Nephron (organoid): ENCODE measurements around the gene SORT1.
A peak's percentile ranks its signal among the peaks of the same experiment; 100 is the strongest.

Source experiments
- H3K27ac Mint-ChIP-seq, 3 experiments: 2 replicates each; pipeline ENCODE4 v1.8.0; 2020; ENCODE audit warnings: mixed read lengths in 3 of 3, mild to moderate bottlenecking in 2 of 3, moderate library complexity in 1 of 3
- H3K27me3 Mint-ChIP-seq: 2 replicates; pipeline ENCODE4 v1.8.0; 2021; ENCODE audit warnings: low read depth, mild to moderate bottlenecking, moderate library complexity, mixed read lengths
- H3K36me3 Mint-ChIP-seq: 2 replicates; pipeline ENCODE4 v1.8.0; 2020; ENCODE audit warnings: low read depth, mixed read lengths
- H3K4me1 Mint-ChIP-seq: 2 replicates; pipeline ENCODE4 v1.8.0; 2020; ENCODE audit warnings: mixed read lengths
- H3K4me3 Mint-ChIP-seq, 3 experiments: 2 replicates each; pipeline ENCODE4 v1.8.0; 2020; ENCODE audit warnings: mild to moderate bottlenecking in 3 of 3, mixed read lengths in 3 of 3, moderate library complexity in 2 of 3
- H3K9me3 Mint-ChIP-seq: 2 replicates; pipeline ENCODE4 v1.8.0; 2020; ENCODE audit warnings: mixed read lengths
- CTCF ChIP-seq, 3 experiments: fragments of 200-600 bp; sonication (generic); IDR thresholded peaks; one replicate each; pipeline ENCODE4 v1.5.0; 2021; ENCODE audit warnings: antibody characterized with exemption in 3 of 3; ENCODE audit not compliant: unreplicated experiment in 3 of 3

The SORT1 gene

GRCh38 chr1:109304226-109304920, 93.3 kb downstream of the SORT1 start:
- Mint-ChIP-seq H3K27ac (no peak overlapping the region), H3K4me1 (peaks cover 37% of the 10 kb centered on the region), H3K9me3 (no peaks in the 10 kb centered on the region), H3K4me3 (no peak overlapping the region), H3K27me3 (peaks cover 3% of the 10 kb centered on the region), H3K36me3 (no peaks in the 10 kb centered on the region)
- TF ChIP-seq CTCF (IDR thresholded peaks at IDR 0.05; ENCODE audit: unreplicated experiment in 3 of 3): no peak

GRCh38 chr1:109301874-109302273, 95.8 kb downstream of the SORT1 start:
- no peaks in the 10 kb centered on the region for H3K9me3 Mint-ChIP-seq
- peaks cover 39% of the 10 kb centered on the region for H3K4me1 Mint-ChIP-seq
- H3K36me3 Mint-ChIP-seq: no peaks in the 10 kb centered on the region
- H3K4me3 Mint-ChIP-seq: no peak overlapping the region
- no peak overlapping the region for H3K27ac Mint-ChIP-seq
- H3K27me3 Mint-ChIP-seq: peaks cover 3% of the 10 kb centered on the region
- TF ChIP-seq CTCF (IDR thresholded peaks at IDR 0.05; ENCODE audit: unreplicated experiment in 3 of 3): no peak

GRCh38 chr1:109300650-109301151, 97.0 kb downstream of the SORT1 start:
- Mint-ChIP-seq H3K36me3 (no peaks in the 10 kb centered on the region), H3K9me3 (no peaks in the 10 kb centered on the region), H3K4me1 (peaks cover 32% of the 10 kb centered on the region), H3K27ac (peak overlapping the region in 1 of 3 experiments; percentile 25), H3K4me3 (no peak overlapping the region), H3K27me3 (peaks cover 4% of the 10 kb centered on the region)
- TF ChIP-seq CTCF (IDR thresholded peaks at IDR 0.05; ENCODE audit: unreplicated experiment in 3 of 3): no peak

- no peaks in the 10 kb centered on the region for H3K36me3 Mint-ChIP-seq
- peak overlapping the region; percentile 15 to 83 (median 74) for H3K27ac Mint-ChIP-seq
- H3K9me3 Mint-ChIP-seq: no peaks in the 10 kb centered on the region
- no peak overlapping the region for H3K4me3 Mint-ChIP-seq
- no peak for TF ChIP-seq CTCF (IDR thresholded peaks at IDR 0.05; ENCODE audit: unreplicated experiment in 3 of 3)
- peaks cover 23% of the 10 kb centered on the region for H3K4me1 Mint-ChIP-seq
- peaks cover 8% of the 10 kb centered on the region for H3K27me3 Mint-ChIP-seq
Measured at GRCh38 chr1:109299558-109300343, 98.0 kb downstream of the SORT1 start.

- no peak overlapping the region for H3K4me3 Mint-ChIP-seq
- no peak for TF ChIP-seq CTCF (IDR thresholded peaks at IDR 0.05; ENCODE audit: unreplicated experiment in 3 of 3)
- peak overlapping the region; percentile 15 to 83 (median 74) for H3K27ac Mint-ChIP-seq
- peaks cover 8% of the 10 kb centered on the region for H3K27me3 Mint-ChIP-seq
- no peaks in the 10 kb centered on the region for H3K9me3 Mint-ChIP-seq
- peaks cover 20% of the 10 kb centered on the region for H3K4me1 Mint-ChIP-seq
- no peaks in the 10 kb centered on the region for H3K36me3 Mint-ChIP-seq
Measured at GRCh38 chr1:109298666-109299557, 98.8 kb downstream of the SORT1 start.
